Fibroblast of skin of scalp (primary cell): Measurements from ENCODE around the gene GPATCH11.

Experiments used
- DNase-seq: peaks from one replicate; pipeline ENCODE4 v3.0.0-alpha.2; 2013

Gene GPATCH11

DNA sequence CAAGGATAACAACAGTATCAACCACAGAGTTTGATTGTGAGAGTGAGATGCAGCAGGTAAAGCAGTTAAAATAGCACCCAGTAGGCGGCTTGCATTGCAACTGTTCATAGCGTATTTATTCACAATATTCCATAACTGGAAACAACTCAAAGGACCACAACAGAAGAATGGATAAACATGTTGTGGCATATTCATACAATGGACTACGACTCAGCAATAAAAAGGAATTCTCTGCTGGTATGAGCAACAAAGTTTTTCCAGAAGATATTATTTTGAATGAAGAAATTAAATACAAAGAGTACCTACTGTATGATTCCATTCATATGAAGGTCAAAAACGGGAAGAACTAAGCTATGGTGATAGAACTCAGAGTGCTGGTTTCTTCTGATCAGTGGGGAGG lies 25.2 kb downstream of the GPATCH11 start:
- no peak for DNase-seq

DNA sequence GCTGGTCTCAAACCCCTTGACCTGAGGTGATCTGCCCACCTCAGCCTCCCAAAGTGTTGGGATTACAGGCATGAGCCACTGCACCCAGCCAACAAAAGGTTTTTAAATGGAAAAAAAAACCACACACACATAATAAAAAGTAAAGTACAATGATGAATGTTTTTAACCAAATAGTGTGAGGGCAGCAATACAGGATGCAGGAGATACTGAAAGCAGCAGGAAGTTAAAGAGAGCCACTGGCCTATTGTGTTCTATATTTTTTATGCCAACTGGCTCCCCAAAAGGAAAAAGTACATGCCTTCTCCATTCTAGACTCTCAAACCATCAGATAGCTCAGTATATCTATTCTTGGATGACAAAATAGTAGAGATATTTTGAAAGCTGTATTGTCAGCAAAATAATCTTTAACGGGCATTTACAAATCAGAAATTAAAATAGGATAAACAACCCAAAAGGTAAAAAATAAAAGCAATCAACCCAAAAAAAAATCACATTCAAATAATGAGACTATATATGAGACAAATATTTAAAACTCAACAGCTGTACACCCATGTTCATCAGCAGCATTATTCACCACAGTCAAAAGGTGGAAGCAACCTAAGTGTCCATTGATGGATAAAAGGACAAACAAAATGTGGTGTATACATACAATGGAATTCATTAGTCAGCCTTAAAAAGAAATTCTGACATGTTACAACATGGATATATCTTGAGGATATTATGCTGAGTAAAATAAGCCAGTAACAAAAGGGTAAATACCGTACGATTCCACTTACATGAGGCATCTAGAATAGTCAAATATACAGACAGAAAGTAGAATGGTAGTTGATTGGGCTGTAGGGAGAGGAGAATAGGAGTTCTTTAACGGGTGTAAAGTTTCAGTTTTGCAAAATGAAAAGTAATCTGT lies 26.2 kb downstream of the GPATCH11 start:
- no peak for DNase-seq

DNA sequence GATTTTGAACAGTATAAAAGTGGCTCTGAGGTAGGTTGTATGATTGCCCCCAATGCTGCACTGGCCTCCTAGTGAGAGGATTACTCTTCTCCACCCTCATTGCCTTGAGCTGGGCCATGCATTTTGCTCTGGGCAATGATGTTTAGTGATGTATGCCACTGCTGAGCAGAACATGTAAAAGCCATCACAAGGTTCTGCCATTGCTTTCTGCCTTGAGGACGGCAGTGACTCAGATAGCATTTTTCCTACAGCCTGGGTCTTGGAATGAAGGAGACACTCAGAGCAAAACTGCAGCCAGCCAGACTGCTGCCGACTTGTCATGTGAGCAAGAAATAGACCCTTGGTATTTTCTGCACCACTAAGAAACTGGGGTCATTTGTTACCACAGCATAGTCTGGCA lies 27.6 kb downstream of the GPATCH11 start:
- no peak for DNase-seq

DNA sequence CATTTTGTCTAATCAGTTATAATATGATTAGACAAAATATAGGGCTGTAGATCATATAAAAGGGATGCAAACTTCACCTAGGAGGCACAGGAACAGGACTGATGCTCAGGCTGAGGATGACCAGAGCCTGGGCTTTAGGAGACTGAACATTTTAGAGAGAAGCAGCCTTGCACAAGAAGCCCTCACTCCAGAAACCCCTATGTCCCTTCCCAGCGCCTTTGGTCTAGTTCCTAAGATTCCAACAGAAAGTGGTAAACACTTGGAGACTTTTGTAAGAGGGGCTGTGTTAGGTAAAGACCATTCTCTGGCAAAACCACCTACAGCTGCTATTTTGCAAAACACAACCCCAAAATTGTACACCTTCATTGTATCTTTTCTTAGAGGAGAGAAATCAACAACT lies 33.2 kb downstream of the GPATCH11 start:
- DNase-seq, result no peak

DNA sequence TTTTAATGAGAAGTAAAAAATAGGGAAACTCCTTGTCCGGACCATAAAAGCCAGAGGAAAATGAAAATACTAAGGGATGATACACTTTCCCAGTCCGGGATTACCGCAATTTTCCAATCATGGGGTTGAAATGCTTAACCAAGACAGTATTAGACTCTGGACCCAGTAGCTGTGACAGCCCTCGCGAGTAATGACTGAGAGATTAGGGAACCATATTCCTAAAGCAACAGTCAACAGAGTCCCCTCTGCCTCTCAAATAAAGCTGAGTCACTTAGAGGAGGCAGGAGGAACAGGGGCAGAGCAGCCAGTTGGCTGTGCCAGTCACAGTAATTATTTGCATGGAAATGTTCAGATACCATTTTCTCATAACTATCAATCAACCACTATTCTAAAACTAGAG lies 34.8 kb downstream of the GPATCH11 start:
- no peak for DNase-seq

DNA sequence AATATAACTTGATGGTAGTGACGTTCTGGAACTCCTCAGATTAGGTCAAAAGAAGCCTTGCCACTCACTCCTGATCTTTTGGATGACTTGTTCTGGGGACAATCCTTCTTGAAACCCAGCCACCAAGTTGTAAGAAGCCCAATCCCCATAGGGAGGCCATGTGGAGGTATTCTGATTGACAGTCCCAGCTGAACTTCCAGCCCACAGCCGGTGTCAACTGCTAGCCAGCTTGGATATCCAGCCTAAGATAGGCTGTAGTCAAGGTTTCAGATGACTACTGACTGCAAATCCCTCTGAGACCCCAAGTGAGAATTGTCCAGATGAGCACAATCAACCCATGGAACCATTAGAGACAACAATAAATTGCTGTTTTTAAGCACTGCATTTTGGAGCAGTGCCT lies 41.1 kb downstream of the GPATCH11 start:
- DNase-seq, result no peak

DNA sequence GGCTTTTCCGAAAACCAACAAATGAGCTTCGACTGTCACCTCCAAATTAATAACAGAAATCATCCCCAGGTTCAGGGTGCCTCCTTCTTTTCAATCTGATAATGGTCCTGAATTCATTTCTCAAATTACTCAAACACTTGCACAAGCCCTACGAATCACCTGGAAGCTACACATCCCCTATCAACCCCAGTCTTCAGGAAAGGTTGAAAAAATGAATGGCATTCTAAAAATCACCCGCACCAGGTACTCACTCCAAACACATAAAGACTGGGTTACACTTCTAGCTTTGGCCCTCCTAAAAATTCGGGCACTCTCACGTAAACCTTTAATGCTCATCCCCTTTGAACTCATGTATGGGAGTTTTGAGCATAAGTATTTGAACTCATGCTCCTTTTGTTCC lies 48.6 kb downstream of the GPATCH11 start:
- DNase-seq, result no peak

DNA sequence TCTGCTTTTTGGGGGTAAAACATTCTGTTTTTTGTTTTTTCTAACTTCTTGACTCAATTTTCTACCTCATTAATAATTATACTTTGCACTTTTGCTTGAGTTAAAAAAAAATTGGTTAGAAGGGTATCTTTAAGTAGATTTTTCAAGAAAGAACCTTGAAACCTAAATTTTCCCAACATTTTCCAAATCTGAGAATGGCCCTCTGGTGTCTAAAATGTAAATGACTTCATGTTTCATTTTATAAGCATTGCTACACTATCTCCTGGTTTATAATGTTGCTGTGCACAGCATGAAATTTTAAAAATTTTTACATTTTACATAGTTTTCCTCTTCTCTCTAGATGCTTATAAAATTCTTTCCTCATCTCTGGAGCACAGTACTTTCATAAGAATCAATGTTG lies 58.2 kb downstream of the GPATCH11 start:
- no peak for DNase-seq

DNA sequence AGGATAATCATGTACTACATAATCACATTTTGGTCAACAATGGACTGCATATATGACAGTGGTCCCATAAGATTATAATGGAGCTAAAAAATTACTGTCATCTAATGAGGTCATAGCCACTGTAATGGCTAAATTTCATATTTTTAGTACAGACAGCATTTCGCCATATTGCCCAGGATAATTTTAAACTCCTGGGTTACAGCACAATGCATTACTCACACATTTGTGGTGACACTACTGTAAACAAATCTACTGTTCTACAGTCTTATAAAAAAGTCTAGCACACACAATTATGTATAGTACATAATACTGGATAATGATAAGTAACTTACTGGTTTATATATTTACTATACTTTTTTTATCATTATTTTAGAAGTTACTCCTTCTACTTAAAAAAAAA lies 59.7 kb downstream of the GPATCH11 start:
- peak; percentile 22 for DNase-seq

DNA sequence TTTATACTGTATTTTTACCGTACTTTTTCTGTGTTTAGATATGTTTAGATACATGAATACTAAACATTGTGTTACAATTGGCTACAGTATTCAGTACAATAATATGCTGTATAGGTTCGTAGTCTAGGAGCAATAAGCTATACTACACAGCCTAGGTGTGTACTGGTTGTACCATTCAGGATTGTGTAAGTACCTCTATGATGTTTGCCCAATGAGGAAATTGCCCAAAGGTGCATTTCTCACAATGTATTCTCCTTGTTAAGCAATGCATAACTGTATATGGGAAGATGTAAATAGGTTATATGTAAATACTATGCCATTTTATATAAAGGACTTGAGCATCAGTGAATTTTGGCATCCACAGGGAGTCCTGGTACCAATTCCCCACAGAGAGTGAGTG lies 61.7 kb downstream of the GPATCH11 start:
- no peak for DNase-seq

DNA sequence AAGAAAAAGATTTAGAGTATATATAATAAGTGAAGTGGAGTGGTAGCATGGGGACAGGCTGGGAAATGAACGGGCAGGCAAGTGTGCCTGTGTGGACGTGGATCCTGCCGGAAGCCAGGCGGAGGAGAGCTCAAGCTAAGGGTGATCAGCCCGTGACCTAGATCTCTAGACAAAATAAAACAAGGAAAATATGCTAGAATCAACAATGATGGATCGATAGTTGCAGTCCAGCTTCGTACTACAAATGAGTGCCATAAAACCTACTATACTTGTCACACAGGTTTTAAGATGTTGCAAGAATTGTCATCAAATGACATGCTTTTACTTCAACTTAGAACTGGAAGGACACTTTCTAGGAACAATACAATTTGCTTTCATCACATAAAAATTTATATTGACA lies 64.0 kb downstream of the GPATCH11 start:
- DNase-seq, result no peak
